ENCODE measurements around the gene LY86.

Gene LY86

DNA sequence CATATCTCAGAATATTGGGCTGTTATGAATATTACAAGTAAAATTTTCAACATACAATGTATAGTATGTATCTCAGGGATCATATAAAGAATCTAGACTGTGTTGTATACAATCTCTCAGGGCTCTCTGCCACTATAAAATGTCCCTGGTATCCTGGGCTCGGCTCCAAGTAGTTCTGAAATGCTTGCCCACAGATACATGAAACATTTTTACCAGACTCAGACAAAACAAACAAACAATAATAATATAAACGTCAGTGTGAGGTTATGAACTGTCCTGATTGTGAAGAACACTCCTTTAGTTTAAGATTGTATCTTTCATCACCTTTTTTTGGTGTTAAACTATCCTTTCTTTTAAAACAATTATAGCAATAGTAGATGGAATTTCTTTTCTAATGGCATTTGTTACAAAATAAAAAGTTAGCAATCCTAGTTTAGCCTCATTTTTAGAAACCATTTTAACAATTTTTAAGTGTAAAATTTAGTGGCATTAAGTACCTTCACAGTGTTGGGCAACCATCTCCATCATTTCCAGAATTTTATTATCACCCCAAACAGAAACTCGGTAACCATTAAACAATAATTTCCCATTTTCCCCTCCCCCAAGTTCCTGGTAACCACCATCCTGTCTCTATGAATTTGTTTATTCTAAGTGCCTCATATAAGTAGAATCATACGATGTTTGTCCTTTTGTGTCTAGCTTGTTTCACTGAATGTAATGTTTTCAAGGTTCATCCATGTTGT lies 17.4 kb upstream of the LY86 start:
- no peak for DNase-seq

DNA sequence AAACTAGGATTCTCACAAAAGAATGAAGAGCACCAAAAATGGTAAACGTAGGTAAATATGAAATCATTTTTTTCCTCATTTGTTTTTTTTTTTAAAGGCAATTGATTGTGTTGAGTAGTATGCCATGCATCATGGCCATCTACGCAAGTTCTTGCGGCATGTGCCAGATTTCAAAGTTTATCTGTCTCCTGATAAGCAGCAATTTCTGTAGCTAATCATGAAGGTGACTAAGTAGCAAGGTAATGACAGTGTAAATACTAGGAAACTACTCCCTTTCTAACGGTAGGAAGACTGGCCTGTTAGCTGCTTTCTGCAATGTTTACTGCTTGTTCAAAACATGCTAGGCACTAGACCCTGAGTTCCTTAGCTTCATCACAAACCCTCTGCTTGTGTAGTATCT lies 13.4 kb upstream of the LY86 start:
- DNase-seq, result no peak

DNA sequence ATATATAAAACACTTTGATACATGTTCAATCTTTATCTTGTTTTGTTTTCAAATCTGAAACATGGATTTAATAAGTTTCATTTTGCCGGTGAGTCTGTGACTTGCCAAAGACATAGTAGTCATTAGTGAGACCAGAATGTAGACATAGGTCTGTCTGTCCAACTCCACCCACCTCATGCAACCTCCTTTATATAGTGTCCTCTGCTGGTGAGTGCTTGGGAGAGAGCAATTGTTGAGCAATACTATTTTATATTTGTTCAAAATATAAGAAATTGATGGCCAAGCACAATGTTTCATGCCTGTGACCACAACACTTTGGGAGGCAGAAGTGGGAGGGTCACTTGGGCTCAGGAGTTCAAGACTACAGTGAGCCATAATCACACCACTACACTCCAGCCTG lies 10.8 kb upstream of the LY86 start:
- DNase-seq, result no peak

DNA sequence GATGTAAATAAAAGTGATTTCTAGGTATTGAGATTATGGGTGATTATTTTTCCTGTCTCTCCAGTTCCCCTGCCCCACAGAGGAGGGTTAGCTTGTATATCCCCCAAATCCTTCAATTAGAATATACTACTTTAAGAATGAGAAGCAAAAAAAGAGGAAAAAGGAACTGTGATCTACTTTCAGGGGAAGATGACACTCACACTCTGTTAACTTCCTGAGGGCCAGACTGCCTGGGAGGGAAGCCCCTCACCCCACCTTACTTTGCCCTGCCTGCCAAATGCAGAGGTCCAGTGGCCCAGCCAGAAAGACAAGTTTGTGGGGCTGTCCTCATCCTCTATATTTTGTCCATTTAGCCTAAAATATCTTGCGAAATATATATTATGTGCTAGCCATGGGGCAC lies 9.2 kb upstream of the LY86 start:
- no peak for DNase-seq

DNA sequence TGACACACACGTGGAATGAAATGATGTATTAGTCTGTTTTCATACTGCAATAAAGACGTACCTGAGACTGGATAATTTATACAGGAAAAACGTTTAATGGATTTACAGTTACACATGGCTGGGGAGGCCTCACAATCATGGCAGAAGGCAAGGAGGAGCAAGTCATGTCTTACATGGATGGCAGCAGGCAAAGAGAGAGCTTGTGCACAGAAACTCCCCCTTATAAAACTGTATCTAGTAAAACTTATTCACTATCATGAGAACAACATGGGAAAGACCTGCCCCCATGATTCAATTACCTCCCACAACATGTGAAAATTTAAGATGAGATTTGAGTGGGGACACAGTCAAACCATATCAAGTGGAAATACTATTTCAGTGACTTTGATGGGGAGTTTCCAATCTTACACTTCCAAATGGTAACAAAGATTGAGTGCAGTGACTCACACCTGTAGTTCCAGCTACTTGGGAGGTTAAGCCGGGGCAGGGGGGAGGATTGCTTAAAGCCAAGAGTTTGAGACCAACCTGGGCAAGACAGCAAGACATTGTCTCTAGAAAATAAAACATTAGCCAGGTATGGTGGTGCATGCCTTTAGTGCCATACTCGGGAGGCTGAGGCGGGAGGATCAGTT lies 8.2 kb upstream of the LY86 start:
- no peak for DNase-seq

DNA sequence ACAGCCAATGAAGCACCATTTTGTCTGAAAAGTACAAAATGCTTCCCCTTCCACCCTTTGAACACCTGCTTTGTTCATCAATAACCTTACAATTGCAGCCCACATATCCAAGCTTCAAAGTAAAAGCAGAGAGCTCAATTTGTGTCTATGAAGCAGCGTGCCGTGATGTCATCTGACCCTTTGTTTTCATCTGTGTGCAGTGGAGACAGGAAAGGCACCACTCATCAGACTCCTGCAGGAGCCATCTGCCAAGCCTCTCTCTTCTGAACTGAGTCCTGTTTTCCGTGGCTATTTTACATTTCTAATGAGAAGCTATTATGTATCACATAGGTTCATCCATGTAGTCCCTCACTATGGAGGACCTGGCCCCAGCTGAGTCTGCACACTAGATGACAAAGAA lies 7.5 kb upstream of the LY86 start:
- no peak for DNase-seq

DNA sequence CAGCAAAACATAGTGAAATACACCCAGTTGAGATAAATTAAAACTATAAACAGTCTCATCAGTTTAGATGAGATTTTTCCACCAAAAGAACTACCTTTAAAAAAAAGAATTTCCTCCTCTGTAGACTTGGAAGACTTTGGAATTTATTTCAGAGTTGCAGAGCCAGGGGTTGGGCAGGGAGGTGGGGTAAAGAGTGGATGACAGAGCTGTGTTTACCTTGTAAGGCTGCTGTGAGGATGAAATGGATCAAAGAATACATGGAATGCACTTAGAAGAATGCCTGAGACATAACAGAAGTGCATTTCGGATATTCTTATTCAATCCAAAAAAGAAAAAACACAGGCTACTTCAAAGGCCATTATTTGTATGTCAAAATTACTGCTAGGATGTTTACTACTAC lies 6.4 kb upstream of the LY86 start:
- DNase-seq, result no peak

DNA sequence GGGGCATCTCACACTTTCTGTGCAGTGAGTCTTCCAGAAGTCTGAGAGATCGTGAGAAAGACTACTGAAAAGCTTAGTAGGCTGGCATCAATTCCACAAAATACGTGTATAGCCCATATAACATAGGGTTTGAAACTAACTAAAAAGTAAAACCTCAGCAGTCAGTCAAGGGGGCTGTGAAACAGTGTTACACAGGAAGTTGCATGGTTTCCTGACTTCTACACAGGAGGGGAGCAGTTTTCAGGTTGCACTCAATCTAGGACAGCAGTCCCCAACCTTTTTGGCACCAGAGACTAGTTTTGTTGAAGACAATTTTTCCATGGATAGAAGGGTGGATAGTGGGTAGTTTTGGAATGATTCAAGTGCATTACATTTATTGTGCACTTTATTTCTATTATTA lies 4.7 kb upstream of the LY86 start:
- no peak for DNase-seq

DNA sequence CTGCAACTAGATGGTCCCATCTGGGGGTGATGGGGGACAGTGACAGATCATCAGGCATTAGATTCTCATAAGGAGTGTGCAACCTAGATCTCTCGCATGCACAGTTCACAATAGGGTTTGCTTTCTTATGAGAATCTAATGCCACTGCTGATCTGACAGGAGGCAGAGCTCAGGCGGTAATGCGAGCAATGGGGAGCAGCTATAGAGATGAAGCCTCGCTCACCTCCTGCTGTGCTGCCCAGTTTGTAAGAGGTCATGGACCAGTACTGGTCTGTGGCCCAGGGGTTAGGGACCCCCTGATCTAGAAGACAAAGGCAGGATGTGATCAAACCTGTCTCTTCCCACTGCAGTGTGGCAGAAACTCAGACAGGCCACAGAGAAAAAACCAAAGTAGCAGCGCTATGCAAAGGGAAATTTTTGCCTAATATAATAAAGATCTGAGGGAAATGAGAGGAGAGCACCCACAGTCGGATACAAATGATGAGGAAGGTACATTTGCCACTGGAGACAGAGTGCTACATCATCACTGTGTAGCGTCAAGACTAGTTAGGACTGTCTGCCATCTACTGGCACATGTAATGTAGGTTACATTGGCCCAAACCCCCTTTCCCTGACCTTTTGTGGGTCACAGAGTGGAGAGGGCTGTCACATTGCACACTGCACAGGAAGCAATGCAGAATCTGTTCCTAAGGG lies 4.1 kb upstream of the LY86 start:
- DNase-seq, result no peak

DNA sequence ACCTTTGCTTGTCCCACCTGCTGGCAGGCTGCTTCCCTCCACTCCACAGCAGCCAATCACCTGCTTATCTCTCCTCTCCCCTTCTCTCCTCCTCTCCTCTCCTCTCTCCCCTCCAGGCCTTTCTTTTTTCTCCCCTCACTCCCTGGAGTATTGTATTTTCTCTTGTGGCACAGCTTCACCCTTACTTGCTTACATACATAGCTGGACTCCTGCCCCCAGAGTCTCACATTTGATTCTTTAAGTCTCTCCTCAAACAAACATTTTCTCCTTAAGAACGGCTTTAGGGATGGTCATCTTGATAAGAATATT lies 3.6 kb upstream of the LY86 start:
- DNase-seq, result no peak

DNA sequence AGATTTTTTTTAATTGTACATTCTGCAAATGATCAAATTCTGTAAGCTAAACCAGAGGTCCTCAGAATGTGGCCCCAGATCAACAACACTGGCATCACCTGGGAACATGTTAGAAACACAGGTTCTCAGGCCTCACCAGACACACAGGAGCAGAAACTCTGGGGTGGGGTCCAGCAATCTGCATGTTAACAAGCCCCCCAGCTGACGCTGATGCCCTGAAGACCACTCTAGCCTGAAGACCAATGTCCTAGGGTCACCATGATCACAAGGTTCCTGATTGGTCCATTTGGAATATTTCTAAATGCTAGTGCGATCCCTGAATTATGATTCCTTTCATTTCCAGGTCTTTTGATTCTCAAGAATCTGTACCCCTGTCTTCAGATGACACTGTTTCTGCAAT lies 2.4 kb upstream of the LY86 start:
- DNase-seq, result no peak

DNA sequence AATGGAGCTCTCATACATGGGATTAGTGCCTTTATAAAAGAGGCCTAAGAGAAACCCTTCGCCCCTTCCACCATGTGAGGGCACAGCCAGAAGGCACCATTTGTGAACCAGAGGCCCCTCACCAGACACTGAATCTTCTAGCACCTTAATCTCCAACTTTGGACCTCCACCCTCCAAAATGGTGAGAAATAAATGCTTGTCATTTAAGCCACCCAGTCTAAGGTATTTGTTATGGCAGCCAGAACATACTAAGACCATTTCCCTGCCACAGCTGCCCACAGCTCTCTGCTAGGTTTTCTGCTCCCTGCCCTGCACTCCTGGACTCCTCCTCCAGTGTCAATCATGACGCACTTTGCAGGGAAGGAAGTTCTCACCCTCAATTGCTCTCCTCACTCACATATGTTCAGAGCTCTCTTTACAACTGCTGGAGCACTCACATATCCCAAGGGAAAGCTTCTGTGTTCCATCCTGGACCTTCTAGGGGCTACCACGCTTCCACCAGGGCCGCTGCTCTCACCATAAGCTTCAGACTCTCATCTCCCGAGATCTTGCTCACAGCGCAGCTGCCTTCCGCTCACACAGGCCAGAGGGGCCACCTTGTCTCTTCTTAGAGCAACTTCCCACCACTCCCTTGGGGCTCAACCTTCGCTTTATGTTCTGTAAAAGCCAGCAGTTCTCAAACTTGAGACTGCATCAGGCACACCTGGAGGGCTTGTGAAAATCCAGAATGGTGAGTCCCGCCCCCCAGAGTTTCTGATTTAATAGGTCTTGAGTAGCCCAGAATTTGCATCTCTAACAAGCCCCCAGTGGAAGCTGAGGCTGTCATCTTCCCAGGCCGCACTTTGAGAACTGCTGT lies 1.6 kb upstream of the LY86 start:
- DNase-seq, result no peak

DNA sequence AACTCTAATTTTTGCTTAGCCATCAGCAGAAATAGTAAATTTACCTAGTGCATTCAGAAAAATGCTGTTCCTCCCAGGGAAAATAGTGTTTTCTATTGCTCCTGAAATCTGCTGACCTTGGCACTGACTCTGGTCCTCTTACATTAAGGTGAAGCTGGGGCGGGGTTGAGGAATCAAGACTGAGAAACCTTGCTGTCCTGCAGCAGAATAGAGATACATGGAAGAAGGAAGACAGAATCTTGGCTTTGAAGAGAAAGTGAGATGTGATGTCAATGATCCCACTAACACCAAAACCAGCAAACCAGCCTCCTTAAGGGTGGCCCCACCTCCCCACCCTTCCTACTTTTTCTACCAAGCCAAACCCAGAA lies 840 bp upstream of the LY86 start:
- DNase-seq, result no peak

DNA sequence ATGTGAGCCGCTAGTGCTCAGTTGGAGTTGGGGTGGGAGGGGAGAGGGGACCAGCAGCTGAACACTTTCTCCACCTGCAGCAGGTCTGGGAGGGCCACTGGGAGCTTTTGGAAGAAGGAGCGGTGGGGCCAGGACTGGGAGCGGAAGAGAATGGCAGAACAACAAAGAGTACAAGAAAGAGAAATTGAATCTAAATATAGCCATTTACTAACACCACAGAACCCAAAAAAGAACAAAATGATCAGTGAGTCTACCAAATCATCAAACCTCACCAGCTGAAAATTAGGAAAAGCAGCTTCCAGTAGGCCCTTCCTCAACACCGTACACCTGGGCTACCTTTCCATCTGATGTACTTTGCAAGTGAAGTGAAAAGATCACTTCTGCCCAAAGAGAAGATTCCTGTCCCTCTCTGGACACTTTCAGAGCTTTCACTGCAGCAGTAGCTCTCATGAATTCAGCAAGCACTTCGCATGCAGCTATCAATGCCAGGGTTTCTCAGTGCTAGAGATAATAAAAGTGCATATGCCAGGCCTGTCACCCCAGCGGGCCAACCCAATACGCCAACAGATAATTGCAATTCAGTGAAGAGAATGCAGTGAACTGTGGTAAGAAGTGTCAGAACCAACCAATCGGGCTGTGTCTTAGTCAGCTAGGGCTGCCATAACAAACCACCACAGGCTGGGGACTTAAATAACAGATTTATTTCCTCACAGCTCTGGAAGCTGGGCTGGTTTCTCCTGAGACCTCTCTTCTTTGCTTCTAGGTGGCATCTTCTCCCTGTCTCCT lies 597 bp downstream of the LY86 start:
- DNase-seq, result no peak

DNA sequence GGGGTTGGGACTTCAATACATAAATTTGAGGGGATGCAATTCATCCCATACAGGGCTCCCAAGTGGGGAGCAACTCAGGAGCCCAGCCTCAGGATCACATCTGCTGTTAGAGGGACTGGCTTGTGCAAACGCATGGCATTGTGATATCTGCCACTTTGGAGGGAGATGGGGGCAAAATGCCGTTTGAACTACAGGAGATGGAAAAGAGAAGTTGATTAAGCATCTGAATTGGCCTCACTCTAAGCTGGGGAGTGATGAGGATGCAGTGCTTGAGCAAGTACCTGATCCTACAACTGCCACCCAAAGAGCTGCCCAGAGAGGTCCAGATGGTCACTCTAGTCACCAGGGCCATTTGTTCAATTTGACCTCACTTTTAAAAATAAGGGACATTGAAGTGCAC lies 2.0 kb downstream of the LY86 start:
- DNase-seq, result no peak

DNA sequence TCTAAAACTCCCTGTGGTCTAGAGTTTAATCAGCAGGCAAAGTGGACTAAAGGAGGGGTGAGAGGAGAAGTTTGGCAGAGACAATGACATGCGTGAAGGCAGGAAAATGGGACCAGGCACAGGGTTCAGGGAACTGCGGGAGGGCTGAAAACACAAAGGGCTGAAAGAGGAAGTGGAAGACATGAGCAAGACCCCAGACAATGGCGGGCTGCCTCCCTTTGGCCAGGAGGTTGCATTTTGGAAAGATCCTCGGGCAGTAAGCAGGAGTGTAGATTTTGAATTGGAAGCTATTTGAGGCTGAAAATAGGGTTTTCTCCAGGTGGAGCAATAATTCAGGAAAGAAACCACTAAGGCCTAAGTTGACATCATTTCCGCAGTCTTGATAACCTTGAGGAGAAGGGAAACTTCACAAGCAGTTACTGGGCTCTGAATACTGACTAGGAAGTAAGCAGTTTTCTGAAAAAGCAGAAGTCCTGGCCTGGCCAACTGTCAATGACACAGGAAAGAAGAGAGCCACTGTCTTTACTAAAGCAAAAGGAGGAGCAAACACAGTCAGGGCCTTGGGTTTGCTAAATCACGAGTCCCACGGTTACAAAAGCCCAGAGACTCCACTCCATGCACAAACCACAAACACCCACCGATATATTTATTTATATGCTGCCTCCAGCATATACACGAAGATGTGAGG lies 3.4 kb downstream of the LY86 start:
- no peak for DNase-seq

DNA sequence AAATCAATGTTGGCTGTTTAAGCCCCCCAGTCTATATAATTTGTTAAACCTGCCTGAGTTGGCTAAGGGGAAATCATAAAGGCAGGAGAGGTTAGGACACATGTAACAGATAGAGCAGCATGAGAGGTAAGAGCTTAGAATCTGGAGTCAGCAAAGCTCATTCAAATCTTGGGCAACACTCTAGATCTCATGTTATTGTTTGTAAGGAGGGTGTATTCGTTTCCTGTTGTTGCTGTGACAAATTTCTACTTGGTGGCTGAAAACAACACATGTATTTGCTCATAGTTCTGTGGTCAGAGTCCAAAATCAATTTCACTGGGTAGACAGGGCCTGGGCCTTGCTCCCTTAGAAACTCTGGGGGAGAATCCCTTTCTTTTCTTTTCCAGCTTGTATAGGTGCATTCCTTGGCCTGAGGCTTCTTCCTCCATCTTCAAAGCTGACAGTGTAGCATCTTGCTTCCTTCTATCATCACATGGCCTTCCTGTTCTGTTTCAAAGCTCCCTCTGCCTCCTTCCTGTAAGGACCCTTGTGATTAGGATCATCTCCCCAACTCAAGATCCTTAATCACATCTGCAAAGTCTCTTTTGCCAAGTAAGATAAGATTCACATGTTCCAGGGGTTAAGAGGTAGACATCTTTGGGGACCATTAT lies 4.4 kb downstream of the LY86 start:
- DNase-seq, result no peak

DNA sequence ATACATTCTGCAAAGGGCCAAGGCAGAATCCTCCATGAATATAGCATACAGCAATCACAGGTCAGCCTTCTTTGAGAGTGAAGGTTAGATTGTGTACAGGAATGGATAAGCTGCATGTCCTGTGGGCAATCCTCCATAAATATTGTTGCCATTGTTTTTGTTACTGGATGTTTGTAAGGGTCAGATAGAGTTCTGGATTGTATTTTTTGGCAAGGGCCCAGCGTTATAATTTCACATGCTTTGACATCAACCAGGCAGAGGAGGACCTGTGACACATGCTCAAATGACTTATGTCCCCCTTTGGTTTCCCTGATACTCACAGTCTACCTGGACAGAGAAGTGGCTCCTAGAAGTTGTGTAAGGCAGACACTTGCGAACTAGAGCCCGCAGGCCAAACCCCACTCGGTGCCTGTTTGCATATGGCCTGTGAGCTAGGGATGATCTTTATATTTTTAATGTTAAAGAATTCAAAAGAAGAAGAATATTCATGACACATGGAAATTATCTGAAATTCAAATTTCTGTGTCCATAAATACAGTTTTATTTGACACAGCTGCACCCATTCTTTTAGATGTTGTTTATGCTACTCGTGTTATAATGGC lies 5.4 kb downstream of the LY86 start:
- DNase-seq, result no peak

DNA sequence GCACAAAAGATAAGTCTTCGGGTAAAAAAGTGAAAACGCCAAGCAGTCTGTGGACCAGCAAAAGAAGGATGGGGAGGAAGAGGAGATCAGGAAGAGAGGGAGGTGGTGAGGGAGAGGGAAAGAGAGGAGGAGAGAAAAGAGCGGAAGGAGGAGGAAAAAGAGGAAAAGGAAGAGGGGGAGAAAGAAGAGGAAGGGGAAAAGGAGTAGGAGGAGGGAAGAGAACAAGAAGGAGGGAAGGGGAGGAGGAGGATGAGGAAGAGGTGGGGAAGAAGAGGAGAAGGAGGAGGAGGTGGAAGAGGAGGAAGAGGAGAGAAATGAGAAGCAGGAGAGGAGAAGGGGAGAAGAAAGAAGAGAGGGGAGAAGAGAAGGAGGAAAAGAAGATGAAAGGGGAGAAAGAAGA lies 6.5 kb downstream of the LY86 start:
- DNase-seq, result no peak

DNA sequence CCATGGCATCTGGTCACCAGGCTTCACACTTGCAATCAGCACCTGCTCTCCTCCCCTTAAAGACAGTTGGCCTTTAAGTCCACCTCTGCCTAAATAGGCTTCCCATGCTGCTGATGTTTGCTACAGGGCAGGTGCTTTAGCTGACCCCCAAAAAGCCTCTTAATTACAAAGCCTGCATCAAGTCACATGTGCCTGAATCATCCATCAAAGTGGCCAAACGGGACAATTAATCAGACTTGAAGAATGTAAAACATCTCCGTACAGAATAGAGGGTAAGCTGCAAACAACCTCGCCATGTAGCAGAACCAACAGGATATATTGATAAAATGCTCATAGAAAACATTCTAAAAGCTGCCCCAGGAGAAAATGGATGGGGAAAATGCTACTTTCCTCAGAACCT lies 7.4 kb downstream of the LY86 start:
- no peak for DNase-seq
